ENCODE measurements around the gene TRMT2B.

DNA sequence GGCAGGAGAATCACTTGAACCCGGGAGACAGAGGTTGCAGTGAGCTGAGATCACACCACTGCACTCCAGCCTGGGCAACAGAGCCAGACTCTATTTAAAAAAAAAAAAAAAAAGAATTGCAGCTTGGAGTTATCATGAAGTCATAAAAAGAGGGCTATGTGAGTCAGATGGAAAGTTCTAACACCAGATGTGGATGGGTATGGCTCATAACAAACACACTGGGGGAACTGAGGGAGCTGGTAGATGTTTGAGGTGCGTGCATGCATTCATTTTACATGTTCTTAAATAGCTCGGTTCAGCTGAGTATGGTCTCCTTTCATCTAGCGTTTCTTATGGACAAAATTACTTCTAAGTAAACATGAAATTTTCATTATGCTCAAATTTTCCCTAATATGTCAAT is 11.7 kb downstream of the TRMT2B start:
- TF ChIP-seq, protein P1, sequence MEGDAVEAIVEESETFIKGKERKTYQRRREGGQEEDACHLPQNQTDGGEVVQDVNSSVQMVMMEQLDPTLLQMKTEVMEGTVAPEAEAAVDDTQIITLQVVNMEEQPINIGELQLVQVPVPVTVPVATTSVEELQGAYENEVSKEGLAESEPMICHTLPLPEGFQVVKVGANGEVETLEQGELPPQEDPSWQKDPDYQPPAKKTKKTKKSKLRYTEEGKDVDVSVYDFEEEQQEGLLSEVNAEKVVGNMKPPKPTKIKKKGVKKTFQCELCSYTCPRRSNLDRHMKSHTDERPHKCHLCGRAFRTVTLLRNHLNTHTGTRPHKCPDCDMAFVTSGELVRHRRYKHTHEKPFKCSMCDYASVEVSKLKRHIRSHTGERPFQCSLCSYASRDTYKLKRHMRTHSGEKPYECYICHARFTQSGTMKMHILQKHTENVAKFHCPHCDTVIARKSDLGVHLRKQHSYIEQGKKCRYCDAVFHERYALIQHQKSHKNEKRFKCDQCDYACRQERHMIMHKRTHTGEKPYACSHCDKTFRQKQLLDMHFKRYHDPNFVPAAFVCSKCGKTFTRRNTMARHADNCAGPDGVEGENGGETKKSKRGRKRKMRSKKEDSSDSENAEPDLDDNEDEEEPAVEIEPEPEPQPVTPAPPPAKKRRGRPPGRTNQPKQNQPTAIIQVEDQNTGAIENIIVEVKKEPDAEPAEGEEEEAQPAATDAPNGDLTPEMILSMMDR (IDR thresholded peaks at IDR 0.05), result no peak
- TF ChIP-seq POLR2A (IDR thresholded peaks at IDR 0.05), result no peak
- no peak for TF ChIP-seq POLR2AphosphoS5 (IDR thresholded peaks at IDR 0.05)
